IMR-90 (cell line): ENCODE data around the gene GRB2. TPM values are rescaled to one million over a fixed set of nuclear protein-coding genes. Genes with fewer than 3 reads are reported as not detected.

ENCODE experiments used
- ATAC-seq: fragments of 200-7000 bp; cut with Tn5 transposase; 2 replicates; pipeline ENCODE4 v1.9.1; 2020; ENCODE audit warnings: low read depth, mild to moderate bottlenecking, moderate library complexity
- BruUV-seq: library from RNA; stranded (reverse); fragments of 400-500 nt; replicated peaks from 2 replicates; lab custom pipeline; 2021; lab: Mats Ljungman, UMichigan
- CTCF ChIA-PET: fragments of 300-600 bp; formaldehyde crosslinking; extraction: SDS; loops from one replicate; lab custom pipeline; 2021; ENCODE audit warnings: antibody characterized with exemption; lab: Yijun Ruan, JAX
- POLR2A ChIA-PET: fragments of 300-600 bp; sonication (Branson Sonifier 250); formaldehyde crosslinking; loops from one replicate; lab custom pipeline; 2022; ENCODE audit warnings: antibody characterized with exemption; ENCODE audit not compliant: unreplicated experiment; lab: Charles Lee
- DNase-seq: peaks from one replicate; pipeline ENCODE4 v3.0.0; 2013
- H2AFZ ChIP-seq: replicated peaks from 2 replicates; pipeline ENCODE3; 2013; ENCODE audit warnings: low read length, mild to moderate bottlenecking; ENCODE audit not compliant: poor library complexity
- H2AK5ac ChIP-seq: 2 replicates; pipeline ENCODE4 v1.6.1; 2013; ENCODE audit warnings: low read depth, low read length, inconsistent platforms
- H2AK9ac ChIP-seq: replicated peaks from 2 replicates; pipeline ENCODE3; 2013; ENCODE audit warnings: mild to moderate bottlenecking, low read depth, low read length, moderate library complexity; ENCODE audit not compliant: poor library complexity
- H2BK120ac ChIP-seq: 2 replicates; pipeline ENCODE4 v1.6.1; 2013; ENCODE audit warnings: low read depth, low read length, inconsistent platforms
- H2BK15ac ChIP-seq: 3 replicates; pipeline ENCODE4 v1.6.1; 2013; ENCODE audit warnings: low read depth, low read length, inconsistent platforms
- H2BK20ac ChIP-seq: 2 replicates; pipeline ENCODE4 v1.6.1; 2013; ENCODE audit warnings: low read depth, mild to moderate bottlenecking, inconsistent platforms, low read length, moderate library complexity
- H2BK5ac ChIP-seq: 2 replicates; pipeline ENCODE4 v1.6.1; 2013; ENCODE audit warnings: mild to moderate bottlenecking, low read depth, low read length, inconsistent platforms; ENCODE audit not compliant: poor library complexity, severe bottlenecking
- H3K14ac ChIP-seq: replicated peaks from 2 replicates; pipeline ENCODE4 v1.6.1; 2013; ENCODE audit warnings: low read depth, low read length, inconsistent platforms
- H3K18ac ChIP-seq: 2 replicates; pipeline ENCODE4 v1.6.1; 2013; ENCODE audit warnings: low read depth, low read length, control low read depth
- H3K23ac ChIP-seq: 2 replicates; pipeline ENCODE4 v1.6.1; 2013; ENCODE audit warnings: low read depth, low read length, inconsistent platforms
- H3K27ac ChIP-seq: 2 replicates; pipeline ENCODE4 v1.5.1; 2013; ENCODE audit warnings: mild to moderate bottlenecking, control low read depth, low read length; ENCODE audit not compliant: insufficient read depth
- H3K27me3 ChIP-seq: 2 replicates; pipeline ENCODE4 v1.6.1; 2013; ENCODE audit warnings: low read length; ENCODE audit not compliant: control insufficient read depth, insufficient read depth
- H3K36me3 ChIP-seq: 2 replicates; pipeline ENCODE4 v1.6.1; 2013; ENCODE audit warnings: low read length, mixed read lengths; ENCODE audit not compliant: control insufficient read depth, insufficient read depth
- H3K4ac ChIP-seq: 2 replicates; pipeline ENCODE4 v1.6.1; 2013; ENCODE audit warnings: low read depth, low read length, inconsistent platforms
- H3K4me1 ChIP-seq: 2 replicates; pipeline ENCODE4 v1.6.1; 2013; ENCODE audit warnings: low read length, mixed read lengths; ENCODE audit not compliant: control insufficient read depth, insufficient read depth
- H3K4me2 ChIP-seq: 2 replicates; pipeline ENCODE4 v1.6.1; 2013; ENCODE audit warnings: low read depth, mild to moderate bottlenecking, control low read depth, low read length, moderate library complexity
- H3K4me3 ChIP-seq: 2 replicates; pipeline ENCODE4 v1.5.1; 2013; ENCODE audit warnings: low read depth, mild to moderate bottlenecking, control low read depth, low read length, moderate library complexity; ENCODE audit not compliant: insufficient read depth
- H3K56ac ChIP-seq: 2 replicates; pipeline ENCODE4 v1.6.1; 2013; ENCODE audit warnings: low read length, inconsistent platforms; ENCODE audit not compliant: insufficient read depth; ENCODE audit errors: extremely low read depth
- H3K79me1 ChIP-seq, 2 experiments: 2 replicates each; pipeline ENCODE4 v1.6.1; 2013; ENCODE audit warnings: low read length in 2 of 2, inconsistent platforms in 1 of 2, low read depth in 1 of 2
- H3K9ac ChIP-seq: 2 replicates; pipeline ENCODE4 v1.6.1; 2013; ENCODE audit warnings: low read depth, low read length, control low read depth
- H3K9me1 ChIP-seq: 2 replicates; pipeline ENCODE4 v1.6.1; 2013; ENCODE audit warnings: low read length, inconsistent platforms; ENCODE audit not compliant: insufficient read depth
- H3K9me3 ChIP-seq: 2 replicates; pipeline ENCODE4 v1.6.1; 2013; ENCODE audit warnings: low read length; ENCODE audit not compliant: control insufficient read depth, insufficient read depth
- H4K20me1 ChIP-seq: 2 replicates; pipeline ENCODE4 v1.6.1; 2013; ENCODE audit warnings: low read length, inconsistent platforms; ENCODE audit not compliant: insufficient read depth
- H4K5ac ChIP-seq: 2 replicates; pipeline ENCODE4 v1.6.1; 2013; ENCODE audit warnings: mild to moderate bottlenecking, low read depth, low read length, control low read depth
- H4K8ac ChIP-seq, 2 experiments: 2 replicates each; pipeline ENCODE4 v1.6.1; 2013; ENCODE audit warnings: low read depth in 2 of 2, low read length in 2 of 2, control low read depth in 1 of 2, inconsistent platforms in 1 of 2
- H4K91ac ChIP-seq: 2 replicates; pipeline ENCODE4 v1.6.1; 2013; ENCODE audit warnings: low read depth, low read length, inconsistent platforms; ENCODE audit not compliant: insufficient read depth
- BHLHE40 ChIP-seq: fragments of 150-350 bp; IDR thresholded peaks from 2 replicates; pipeline ENCODE4 v1.6.1; 2016; ENCODE audit warnings: mild to moderate bottlenecking, low read depth, low read length
- CEBPB ChIP-seq: IDR thresholded peaks from 2 replicates; pipeline ENCODE4 v1.6.1; 2012; ENCODE audit warnings: low read depth, low read length, improper control_type of control experiment
- CHD1 ChIP-seq: IDR thresholded peaks from 2 replicates; pipeline ENCODE4 v1.6.1; 2012; ENCODE audit warnings: low read depth, low read length, improper control_type of control experiment
- CTCF ChIP-seq: conservative IDR thresholded peaks from 2 replicates; pipeline ENCODE4 v1.5.1; 2012; ENCODE audit warnings: mild to moderate bottlenecking, low read depth, low read length, improper control_type of control experiment
- FOS ChIP-seq: fragments of 150-350 bp; IDR thresholded peaks from 2 replicates; pipeline ENCODE4 v1.6.1; 2016; ENCODE audit warnings: low read depth, low read length
- MAFK ChIP-seq: IDR thresholded peaks from 2 replicates; pipeline ENCODE4 v1.6.1; 2012; ENCODE audit warnings: low read depth, low read length, improper control_type of control experiment
- MAZ ChIP-seq: IDR thresholded peaks from 2 replicates; pipeline ENCODE4 v1.6.1; 2012; ENCODE audit warnings: low read depth, mild to moderate bottlenecking, low read length, improper control_type of control experiment, moderate library complexity, borderline replicate concordance
- MXI1 ChIP-seq: IDR thresholded peaks from 2 replicates; pipeline ENCODE4 v1.6.1; 2012; ENCODE audit warnings: low read depth, mild to moderate bottlenecking, low read length, moderate library complexity, borderline replicate concordance
- NFE2L2 ChIP-seq: fragments of 150-350 bp; IDR thresholded peaks from 2 replicates; pipeline ENCODE4 v1.6.1; 2016; ENCODE audit warnings: low read depth, mild to moderate bottlenecking, low read length
- POLR2A ChIP-seq: IDR thresholded peaks from 2 replicates; pipeline ENCODE4 v1.6.1; 2012; ENCODE audit warnings: mild to moderate bottlenecking, low read depth, low read length
- RAD21 ChIP-seq: IDR thresholded peaks from 2 replicates; pipeline ENCODE4 v1.6.1; 2012; ENCODE audit warnings: low read length, improper control_type of control experiment
- RFX5 ChIP-seq: IDR thresholded peaks from 2 replicates; pipeline ENCODE4 v1.8.0; 2012; ENCODE audit warnings: low read depth, mild to moderate bottlenecking, low read length, moderate library complexity
- SMC3 ChIP-seq: fragments of 150-350 bp; IDR thresholded peaks from 2 replicates; pipeline ENCODE4 v1.6.1; 2016; ENCODE audit warnings: low read depth, mild to moderate bottlenecking, antibody characterized with exemption, low read length, moderate library complexity
- USF2 ChIP-seq: fragments of 150-350 bp; IDR thresholded peaks from 2 replicates; pipeline ENCODE4 v1.6.1; 2017; ENCODE audit warnings: mild to moderate bottlenecking, antibody characterized with exemption, low read length, low read depth
- WGBS, 2 experiments: methylation state at CpG; one replicate each; pipeline versions ENCODE4 v1.1.5 to v1.1.7; 2013; ENCODE audit warnings: missing lambda C conversion rate in 2 of 2; ENCODE audit not compliant: insufficient read length in 1 of 2; ENCODE audit errors: extremely low coverage in 2 of 2; 5-methylcytosine and 5-hydroxymethylcytosine counted together
- dilution Hi-C: fragments of 300-500 bp; cut with HindIII; formaldehyde crosslinking; loops from one replicate; pipeline ENCODE4 v1.14.3; 2018; ENCODE audit warnings: low sequenced_read_pairs; ENCODE audit not compliant: unreplicated experiment
- in situ Hi-C: fragments of 300-500 bp; cut with MboI; formaldehyde crosslinking; loops from 3 replicates; pipeline ENCODE4 v1.14.3; 2019; ENCODE audit warnings: low sequenced_read_pairs, inconsistent platforms, mixed read lengths
- intact Hi-C: fragments of 100-400 bp; cut with micrococcal nuclease; formaldehyde crosslinking; loops from 2 replicates; pipeline ENCODE4 v1.10.0; 2022
- polyA plus RNA-seq, 3 experiments: library from polyadenylated mRNA; depleted of rRNA; stranded (reverse); fragments of >200 nt; gene quantifications; 2 replicates each; pipeline ENCODE4 v1.2.3, GENCODE V29; 2012; ENCODE audit warnings: low replicate concordance in 1 of 3
- total RNA-seq: library from RNA; depleted of rRNA; stranded (reverse); fragments of >200 nt; gene quantifications from 2 replicates; pipeline ENCODE4 v1.2.3, GENCODE V29; 2012
- TF ChIP-seq, protein P1 (sequence below): fragments of 150-350 bp; IDR thresholded peaks from 2 replicates; pipeline ENCODE4 v1.6.1; 2016; ENCODE audit warnings: low read depth, mild to moderate bottlenecking, low read length, moderate library complexity, borderline replicate concordance

Gene GRB2
- total and polyA plus RNA-seq, 2 of the 4 experiments (the other 2 are of a cell fraction), result 49.3 to 62.1 TPM

DNA sequence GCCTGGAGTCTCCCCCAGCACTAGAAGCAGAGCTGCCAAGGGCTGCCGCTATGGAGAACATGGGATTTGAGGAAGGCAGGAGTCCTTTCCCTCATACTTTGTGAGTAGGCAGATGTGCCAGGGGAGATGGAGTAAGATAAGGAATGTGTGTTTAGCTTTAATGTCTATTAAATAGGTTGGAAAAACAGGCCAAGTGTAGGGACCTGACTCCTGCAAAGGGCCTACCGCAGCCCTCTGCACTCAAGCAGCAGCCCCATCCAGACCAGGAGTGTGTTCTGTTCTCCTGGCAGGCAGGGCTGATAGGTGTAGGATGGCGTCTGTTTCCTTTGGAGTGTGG, 132.7 kb downstream of the GRB2 start:
- no peak overlapping the region for H3K4me3 ChIP-seq
- no peak overlapping the region for H4K91ac ChIP-seq
- no peak overlapping the region for H2BK15ac ChIP-seq
- DNase-seq (no peak), ATAC-seq (no peak)
- H3K18ac ChIP-seq, result no peak overlapping the region
- 0 out of 2 replicates have a peak, but pooled peaks cover 10% of the 10 kb centered on the region for H3K9me1 ChIP-seq
- no peak overlapping the region for H3K9ac ChIP-seq
- H3K56ac ChIP-seq, result no peak overlapping the region
- H2AK9ac ChIP-seq, result peak overlapping the region; percentile 89
- H2AK5ac ChIP-seq, result 0 out of 2 replicates have a peak overlapping the region, but pooled peaks have one; percentile 28
- POLR2A ChIA-PET, result no interaction called here
- no peak overlapping the region for H3K14ac ChIP-seq
- H3K4ac ChIP-seq, result no peak overlapping the region
- peak overlapping the region; percentile 14 for H2BK5ac ChIP-seq
- WGBS, 2 experiments, result 60% methylated on average over 1 of the region's 3 CpGs; no CpG with 5 or more reads in 1 of the 2 experiments
- H4K5ac ChIP-seq, result no peak overlapping the region
- H2BK120ac ChIP-seq, result no peak overlapping the region
- no peak overlapping the region for H4K8ac ChIP-seq
- CTCF ChIA-PET, result interaction anchor here (3.2 kb wide), 1 partner anchor 11 kb away, joined by 18 read pairs; the partner anchor contains the start of genes GGA3 and MRPS7
- H3K27ac ChIP-seq, result no peak overlapping the region
- H3K79me1 ChIP-seq, result peaks cover 4 to 11% of the 10 kb centered on the region in 2 experiments; a peak in 3 of 4 replicates
- H3K23ac ChIP-seq, result no peak overlapping the region
- no peak overlapping the region for H3K4me2 ChIP-seq
- no TSS peak for BruUV-seq
- peaks cover 18% of the 10 kb centered on the region for H3K4me1 ChIP-seq
- H3K27me3 ChIP-seq, result no peaks in the 10 kb centered on the region
- no peaks in the 10 kb centered on the region; the same call in none of the 2 replicates for H4K20me1 ChIP-seq
- H2BK20ac ChIP-seq, result no peak overlapping the region
- in situ Hi-C loops, result no loop called here
- intact Hi-C loops, result loop anchor here (10.0 kb wide), 1 partner anchor 242 kb away; the partner anchor contains the start of genes CASKIN2 and TSEN54
- H3K9me3 ChIP-seq, result no peaks in the 10 kb centered on the region
- dilution Hi-C loops, result no loop called here
- TF ChIP-seq FOS, result no peak
- no peak for TF ChIP-seq CHD1
- no peak for TF ChIP-seq MAZ
- no peak for TF ChIP-seq RAD21
- TF ChIP-seq BHLHE40, result no peak
- TF ChIP-seq NFE2L2, result no peak
- no peak for TF ChIP-seq CTCF
- TF ChIP-seq, protein P1, sequence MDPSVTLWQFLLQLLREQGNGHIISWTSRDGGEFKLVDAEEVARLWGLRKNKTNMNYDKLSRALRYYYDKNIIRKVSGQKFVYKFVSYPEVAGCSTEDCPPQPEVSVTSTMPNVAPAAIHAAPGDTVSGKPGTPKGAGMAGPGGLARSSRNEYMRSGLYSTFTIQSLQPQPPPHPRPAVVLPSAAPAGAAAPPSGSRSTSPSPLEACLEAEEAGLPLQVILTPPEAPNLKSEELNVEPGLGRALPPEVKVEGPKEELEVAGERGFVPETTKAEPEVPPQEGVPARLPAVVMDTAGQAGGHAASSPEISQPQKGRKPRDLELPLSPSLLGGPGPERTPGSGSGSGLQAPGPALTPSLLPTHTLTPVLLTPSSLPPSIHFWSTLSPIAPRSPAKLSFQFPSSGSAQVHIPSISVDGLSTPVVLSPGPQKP, result no peak
- TF ChIP-seq SMC3, result no peak
- no peak for TF ChIP-seq USF2
- no peak for TF ChIP-seq MAFK
- no peak for TF ChIP-seq CEBPB
- no peak for TF ChIP-seq POLR2A
- TF ChIP-seq MXI1, result no peak
- TF ChIP-seq RFX5, result no peak
- no peaks in the 10 kb centered on the region for H3K36me3 ChIP-seq
- peak overlapping the region; percentile 51 for H2AFZ ChIP-seq
